Stimulated activated CD8-positive, alpha-beta memory T cell treated with anti-CD3 and anti-CD28 coated beads, Interleukin-2, amount 100 ng/mL, for 1 hour (primary cell): ENCODE measurements around the gene MOV10L1.
"Not testable (repeated sequence)": the region's sequence is repeated elsewhere in the genome, so short reads cannot be mapped to it uniquely, and the experiment has no call there.

Source experiments
- DNase-seq, 2 donors: peaks; one replicate each; pipeline ENCODE4 v3.0.0-alpha.2; 2020; ENCODE audit warnings: low read depth in 2 of 2

The MOV10L1 gene

GRCh38 chr22:50203288-50203687 lies 113.5 kb downstream of the MOV10L1 start:
- DNase-seq: no peak

- DNase-seq: no peak
Measured at GRCh38 chr22:50204571-50204970, 114.8 kb downstream of the MOV10L1 start.

GRCh38 chr22:50204998-50205397 lies 115.2 kb downstream of the MOV10L1 start:
- DNase-seq: not testable (repeated sequence)

- no peak for DNase-seq
Measured at GRCh38 chr22:50205781-50206569, 116.2 kb downstream of the MOV10L1 start.

GRCh38 chr22:50206599-50206998 lies 116.8 kb downstream of the MOV10L1 start:
- DNase-seq: no peak

DNA sequence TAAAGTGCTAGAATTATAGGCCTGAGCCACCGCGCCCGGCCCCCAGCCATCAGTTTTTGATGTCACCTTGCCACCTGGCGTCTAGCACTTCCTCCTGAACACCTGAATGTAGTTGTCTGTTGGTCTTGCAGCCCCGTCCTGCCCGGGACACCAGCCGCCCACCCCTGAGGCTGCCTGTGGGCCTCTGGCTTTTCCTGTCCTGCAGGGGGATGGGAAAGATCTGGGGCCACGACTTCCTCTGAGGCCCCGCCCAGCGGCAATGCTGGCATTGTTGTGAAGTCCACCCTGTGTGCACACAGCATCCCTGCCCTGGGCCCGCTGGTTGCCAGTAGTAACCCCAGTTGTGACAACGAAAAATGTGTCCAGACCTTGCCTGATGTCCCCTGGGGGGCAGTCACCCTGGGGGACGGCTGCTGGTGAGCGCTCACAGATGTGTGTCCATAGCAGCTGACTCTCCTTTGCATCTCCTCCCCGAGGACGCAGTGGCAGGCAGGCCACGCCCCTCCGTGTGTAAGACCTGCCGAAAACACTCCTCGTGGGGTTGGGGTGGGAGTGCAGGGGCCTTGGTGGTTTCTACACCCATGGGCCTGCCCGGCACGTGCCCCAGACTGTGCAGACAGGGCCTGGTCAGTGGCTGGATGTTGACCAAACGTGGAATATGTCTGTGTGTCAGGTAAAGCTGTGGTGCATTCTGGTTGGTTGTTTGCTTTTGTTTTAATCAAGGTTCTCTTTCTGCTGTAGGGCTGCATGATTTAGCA lies 117.8 kb downstream of the MOV10L1 start:
- no peak for DNase-seq

GRCh38 chr22:50208430-50208938 lies 118.7 kb downstream of the MOV10L1 start:
- DNase-seq: no peak

DNA sequence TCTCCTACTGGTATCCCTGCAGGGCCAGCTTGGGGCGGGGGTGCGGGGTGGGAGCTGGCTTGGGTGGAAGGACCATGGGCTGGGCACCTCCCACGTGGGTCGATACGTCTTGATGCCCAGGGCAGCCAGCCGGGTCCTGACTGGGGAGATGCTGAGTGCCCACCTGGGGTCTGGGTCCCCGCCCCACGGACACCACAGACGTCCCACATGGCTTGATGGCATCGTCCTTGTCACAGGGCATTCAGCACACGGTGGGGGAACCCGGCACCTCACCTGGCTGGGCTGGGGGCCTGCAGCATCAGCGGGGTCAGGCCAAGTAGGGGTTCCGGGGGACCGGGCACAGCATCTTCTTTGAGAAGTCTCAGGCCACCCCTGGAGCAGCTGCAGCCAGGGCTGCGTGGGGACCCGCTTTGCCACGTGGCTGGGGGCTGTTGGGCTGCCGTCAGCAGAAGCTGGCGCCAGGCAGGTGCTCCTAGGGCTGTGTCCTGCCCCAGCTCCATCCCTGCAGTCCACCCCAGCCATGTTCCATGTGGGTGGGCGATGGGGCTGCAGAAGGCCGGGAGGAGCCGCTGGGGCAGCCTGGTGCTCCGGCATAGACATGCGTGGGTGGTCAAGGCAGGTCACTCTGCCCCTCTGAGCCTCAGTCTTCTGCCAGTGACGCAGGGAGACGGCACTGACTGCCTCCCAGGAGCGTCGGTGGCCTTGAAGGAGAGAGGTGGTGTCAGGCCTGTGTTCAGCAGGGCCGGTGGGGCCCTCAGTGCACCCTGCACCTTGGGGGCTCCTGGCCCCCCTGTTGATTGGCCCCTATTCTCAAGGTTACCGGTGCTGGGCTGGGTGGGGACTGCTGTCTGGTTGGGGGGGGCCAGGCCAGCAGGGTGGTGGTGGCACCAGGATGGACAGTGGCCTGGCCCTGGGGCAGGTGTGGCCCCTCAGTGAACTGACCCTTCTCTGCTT lies 119.4 kb downstream of the MOV10L1 start:
- no peak for DNase-seq

- DNase-seq: peak in 1 of 2 donors; percentile 46
Measured at GRCh38 chr22:50209893-50210292, 120.1 kb downstream of the MOV10L1 start.

DNA sequence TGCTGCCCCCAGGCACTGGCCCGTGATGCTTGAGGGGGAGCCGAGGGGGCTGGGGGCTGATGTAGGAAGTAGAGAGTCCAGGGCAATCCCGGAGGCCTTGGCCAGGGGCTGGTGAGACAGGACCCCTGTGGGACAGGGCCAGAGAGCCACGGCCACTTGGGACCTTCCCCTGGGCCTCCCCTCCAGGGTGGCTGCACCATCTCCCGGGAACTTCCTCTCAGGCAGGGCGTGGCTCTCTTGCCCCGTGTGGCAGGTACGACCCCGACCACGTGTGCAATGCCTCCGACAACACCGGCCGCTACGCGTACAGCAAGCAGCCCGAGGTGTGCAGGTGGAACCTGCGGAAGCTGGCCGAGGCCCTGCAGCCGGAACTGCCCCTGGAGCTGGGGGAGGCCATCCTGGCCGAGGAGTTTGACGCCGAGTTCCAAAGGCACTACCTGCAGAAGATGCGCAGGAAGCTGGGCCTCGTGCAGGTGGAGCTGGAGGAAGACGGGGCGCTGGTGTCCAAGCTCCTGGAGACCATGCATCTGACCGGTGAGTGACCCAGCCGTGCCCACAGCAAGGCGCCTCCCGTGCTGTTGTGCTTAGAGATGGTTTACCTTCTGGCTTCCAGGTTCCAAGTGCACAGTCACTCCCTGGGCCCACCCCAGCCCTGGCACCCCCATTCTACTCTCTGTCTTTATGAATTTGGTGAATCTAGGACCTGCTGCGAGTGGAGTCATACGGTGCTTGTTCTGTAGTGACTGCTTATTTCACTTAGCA lies 120.8 kb downstream of the MOV10L1 start:
- no peak for DNase-seq

DNA sequence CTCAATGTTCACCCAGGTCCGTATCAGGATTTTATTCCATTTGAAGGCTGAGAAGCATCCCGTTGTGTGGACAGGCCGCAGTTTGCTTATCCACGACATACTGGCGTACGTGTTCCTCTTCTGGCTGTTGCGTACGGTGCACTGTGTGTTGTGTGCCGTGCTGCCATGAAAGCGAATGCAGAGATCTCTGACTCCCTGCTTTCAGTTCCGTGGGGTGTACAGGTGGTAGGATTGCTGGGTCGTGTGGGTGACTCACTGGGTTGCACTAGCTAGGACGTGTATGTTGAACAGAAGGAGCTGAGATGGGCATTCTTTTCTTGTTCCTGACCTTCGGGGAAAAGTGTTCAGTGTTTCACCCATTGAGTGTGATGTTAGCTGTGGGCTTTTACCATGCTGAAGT lies 121.3 kb downstream of the MOV10L1 start:
- DNase-seq: no peak
